GM19238 (cell line): ENCODE data around the gene PFKM.
A peak's percentile ranks its signal among the peaks of the same experiment; 100 is the strongest.

ENCODE experiments used
- DNase-seq: peaks from one replicate; pipeline ENCODE4 v3.0.0; 2011; ENCODE audit warnings: low spot score; ENCODE audit not compliant: insufficient read length

Gene PFKM

GRCh38 chr12:48156652-48157017 lies 37.5 kb downstream of the PFKM start:
- no peak for DNase-seq

- DNase-seq: peak; percentile 84
Measured at GRCh38 chr12:48157018-48157888, 38.1 kb downstream of the PFKM start, which contains the start of gene ASB8. Gene ASB8, minus strand, starts transcription at chr12:48157515. Its CDS starts 4,019 bp downstream, at chr12:48153496.

GRCh38 chr12:48157889-48158370 lies 38.8 kb downstream of the PFKM start:
- DNase-seq: no peak

GRCh38 chr12:48160046-48160445 lies 40.9 kb downstream of the PFKM start:
- no peak for DNase-seq

- no peak for DNase-seq
Measured at GRCh38 chr12:48160807-48161206, 41.6 kb downstream of the PFKM start.

- no peak for DNase-seq
Measured at GRCh38 chr12:48163150-48163747, 44.1 kb downstream of the PFKM start.

- DNase-seq: no peak
Measured at GRCh38 chr12:48164451-48164850, 45.3 kb downstream of the PFKM start.

DNA sequence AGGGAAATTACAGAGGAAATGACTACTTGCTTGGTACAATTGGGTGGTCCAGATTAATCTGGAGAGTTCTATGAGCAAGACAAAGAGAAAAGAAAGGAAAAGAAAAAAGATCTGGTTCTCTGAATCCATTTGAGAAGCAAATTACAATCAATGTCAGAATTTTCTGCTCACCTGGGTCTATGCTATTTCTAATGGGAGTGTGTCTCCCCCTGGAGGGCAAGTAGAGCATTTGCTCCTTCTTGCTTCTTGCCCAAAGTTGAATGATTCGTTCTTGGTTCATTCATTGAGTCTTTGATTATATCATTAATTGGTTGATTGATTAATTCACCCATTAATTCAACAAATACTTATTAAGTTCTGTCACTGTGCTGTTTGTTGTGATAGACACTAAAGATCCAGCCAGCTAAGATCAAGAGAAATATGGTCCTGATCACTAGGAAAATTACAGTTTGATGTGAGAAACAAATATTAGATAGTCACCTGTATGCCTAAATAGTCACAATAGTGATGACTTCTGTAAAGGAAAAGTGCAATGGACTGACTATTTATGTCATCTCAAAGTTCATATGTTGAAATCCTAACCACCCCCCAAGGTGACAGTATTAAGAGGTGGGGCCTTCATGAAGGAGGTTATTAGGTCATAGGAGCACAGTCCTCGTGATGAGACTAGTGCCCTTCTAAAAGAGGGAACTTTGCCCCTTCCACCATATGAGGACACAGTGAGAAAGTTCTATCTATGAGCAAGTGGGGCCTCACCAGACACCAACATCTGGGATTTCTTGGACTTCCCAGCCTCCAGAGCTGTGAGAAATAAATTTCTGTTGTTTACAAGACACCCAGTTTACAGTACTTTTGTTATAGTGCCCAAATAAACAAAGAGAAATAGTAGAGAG lies 46.2 kb downstream of the PFKM start:
- DNase-seq: no peak

DNA sequence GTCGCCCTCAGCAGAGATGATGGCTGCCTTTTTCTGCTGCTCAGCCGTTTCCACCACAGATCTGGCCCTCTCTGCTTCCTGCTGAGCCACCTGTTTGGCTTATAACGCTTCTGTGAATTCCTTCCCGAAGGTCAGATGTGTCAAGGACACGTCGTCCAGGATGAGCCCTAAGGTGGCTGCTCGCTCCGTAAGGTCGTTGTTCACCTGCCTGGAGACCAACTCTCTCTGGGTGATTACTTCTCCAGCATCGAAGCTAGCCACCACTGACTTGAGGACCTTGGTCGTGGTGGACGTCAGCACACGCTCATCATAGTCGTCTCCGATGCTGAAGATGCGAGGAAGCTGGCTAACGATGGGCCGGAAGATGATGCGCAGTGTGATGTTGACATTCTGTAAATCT lies 49.8 kb downstream of the PFKM start:
- DNase-seq: no peak

DNA sequence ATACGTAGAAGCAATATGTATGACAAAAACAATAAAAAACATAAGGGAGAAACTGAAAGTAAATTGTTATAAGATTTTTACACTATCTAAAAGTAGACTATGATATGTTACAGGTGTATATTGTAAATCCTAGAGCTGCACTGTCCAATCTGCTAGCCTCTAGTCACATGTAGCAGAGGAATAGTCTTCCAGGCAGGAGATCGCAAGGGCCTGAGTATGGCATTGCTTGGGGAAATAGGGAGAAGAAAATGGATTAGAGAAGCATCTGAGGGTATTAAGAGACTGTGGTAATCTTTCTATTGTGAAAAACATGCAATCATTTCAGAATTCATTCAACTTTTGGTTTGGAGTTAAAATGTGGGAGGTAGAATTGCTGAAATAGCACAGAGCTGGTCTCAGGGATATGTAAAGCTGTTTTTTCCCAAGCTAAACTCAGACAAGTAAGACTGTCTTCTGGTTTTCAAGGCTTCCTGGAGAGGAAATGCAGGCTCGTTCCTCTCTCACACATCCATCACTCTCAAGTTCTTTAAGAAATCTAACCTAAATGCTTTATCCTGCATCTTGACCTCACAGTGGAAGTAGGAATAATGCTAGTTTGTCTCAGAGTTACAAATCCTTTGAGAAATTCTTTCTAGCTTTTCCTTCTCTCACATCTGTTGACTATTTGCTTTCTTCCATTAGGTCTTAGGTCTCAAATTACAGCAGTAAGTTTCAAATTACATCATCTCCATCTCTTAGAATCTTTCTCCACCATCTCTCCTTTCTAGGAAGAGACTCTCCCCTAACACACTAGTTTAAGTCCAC lies 56.7 kb downstream of the PFKM start:
- DNase-seq: no peak

- no peak for DNase-seq
Measured at GRCh38 chr12:48176417-48176751, 57.2 kb downstream of the PFKM start.

DNA sequence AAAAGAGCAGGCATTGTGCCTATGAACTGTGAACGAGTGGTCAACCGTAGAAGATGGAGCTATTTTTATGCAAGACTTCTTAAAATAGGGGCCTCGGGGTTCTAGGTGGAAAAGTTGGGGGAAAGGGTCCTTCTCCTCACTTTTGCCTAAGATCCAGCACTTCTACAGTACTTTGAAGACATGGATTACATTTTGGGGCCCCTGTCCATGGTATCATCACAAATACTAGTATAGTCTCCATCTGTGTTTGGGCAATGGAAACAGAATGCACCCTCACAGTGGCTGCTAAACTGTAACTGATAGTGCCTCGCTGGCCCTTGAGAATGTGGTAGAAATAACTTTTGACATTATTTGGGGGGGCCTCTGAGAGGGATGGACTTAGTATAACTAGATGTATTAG lies 58.8 kb downstream of the PFKM start:
- no peak for DNase-seq

GRCh38 chr12:48179466-48179865 lies 60.3 kb downstream of the PFKM start:
- no peak for DNase-seq

DNA sequence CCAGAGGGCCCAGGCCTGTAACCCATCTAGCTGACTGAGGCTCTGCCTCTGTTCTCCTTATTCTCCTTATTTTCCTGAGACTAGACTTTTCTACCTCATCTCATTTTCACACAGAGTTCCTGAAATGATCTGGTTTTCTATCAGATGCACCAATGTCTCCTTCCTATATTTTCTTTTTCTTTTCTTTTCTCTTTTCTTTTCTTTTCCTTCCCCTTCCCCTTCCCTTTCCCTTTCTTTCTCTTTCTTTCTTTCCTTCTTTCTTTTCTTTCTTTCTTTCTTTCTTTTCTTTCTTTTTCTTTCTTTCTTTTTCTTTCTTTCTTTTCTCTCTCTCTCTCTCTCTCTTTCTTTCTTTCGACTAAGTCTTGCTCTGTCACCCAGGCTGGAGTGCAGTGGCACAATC lies 61.3 kb downstream of the PFKM start:
- no peak for DNase-seq

GRCh38 chr12:48180857-48181495 lies 61.8 kb downstream of the PFKM start:
- DNase-seq: no peak

DNA sequence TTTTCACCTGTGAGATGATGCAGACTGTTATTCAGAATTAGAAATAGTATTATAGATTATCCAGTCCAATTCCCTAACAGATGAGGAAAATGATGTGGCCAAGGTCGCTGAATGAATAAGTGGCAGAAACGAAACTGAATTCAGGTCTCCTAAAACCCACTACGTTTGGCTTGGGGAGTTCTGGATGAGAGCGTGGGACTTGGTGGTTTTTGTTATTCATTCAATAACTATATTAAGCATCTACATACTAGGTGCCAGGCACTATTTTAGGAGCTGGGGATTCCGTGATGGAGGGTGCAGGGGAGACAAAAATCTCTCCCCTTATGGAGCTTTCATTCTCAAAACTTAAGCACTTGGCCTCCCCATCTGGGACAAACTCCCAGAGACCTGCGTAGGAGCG lies 63.5 kb downstream of the PFKM start:
- no peak for DNase-seq

- peak; percentile 51 for DNase-seq
Measured at GRCh38 chr12:48183091-48183875, 64.1 kb downstream of the PFKM start, which contains the start of gene CCDC184. Gene CCDC184, plus strand, starts transcription at chr12:48183644. Its CDS starts 479 bp downstream, at chr12:48184123.

GRCh38 chr12:48183876-48184548 lies 64.8 kb downstream of the PFKM start:
- DNase-seq: no peak

DNA sequence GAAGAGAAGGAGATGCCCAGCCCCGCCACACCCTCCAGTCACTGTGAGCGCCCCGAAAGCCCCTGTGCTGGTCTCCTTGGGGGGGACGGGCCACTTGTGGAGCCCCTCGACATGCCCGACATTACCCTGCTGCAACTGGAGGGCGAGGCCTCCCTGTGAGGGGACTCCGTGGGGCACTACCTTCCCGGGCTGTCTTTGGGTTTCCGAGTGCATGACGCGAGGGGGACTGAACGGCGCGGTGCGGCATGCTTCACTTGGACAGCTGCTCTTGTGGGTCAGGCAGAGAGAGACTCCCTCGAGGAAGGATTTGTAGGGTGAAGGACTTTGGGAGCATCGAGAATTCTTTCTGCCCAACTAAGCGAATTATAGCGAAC lies 65.4 kb downstream of the PFKM start:
- no peak for DNase-seq
